Osteoblast (primary cell): ENCODE data around the gene DMRTB1. TPM values are rescaled to one million over a fixed set of nuclear protein-coding genes. Genes with fewer than 3 reads are reported as not detected.
A peak's percentile ranks its signal among the peaks of the same experiment; 100 is the strongest.

Experiments used
- DNase-seq: peaks from one replicate; pipeline ENCODE4 v3.0.0; 2011; ENCODE audit warnings: low spot score, mixed read lengths; ENCODE audit not compliant: insufficient read length; ENCODE audit errors: missing footprints
- H2AFZ ChIP-seq: 2 replicates; pipeline ENCODE4 v1.6.0; 2011; ENCODE audit warnings: mild to moderate bottlenecking, low read length
- H3K27ac ChIP-seq: 2 replicates; pipeline ENCODE4 v1.5.1; 2011; ENCODE audit warnings: mild to moderate bottlenecking, low read depth, low read length, moderate library complexity
- H3K27me3 ChIP-seq: 2 replicates; pipeline ENCODE4 v1.6.0; 2012; ENCODE audit warnings: mild to moderate bottlenecking, control low read depth, inconsistent platforms, low read length, moderate library complexity; ENCODE audit not compliant: insufficient read depth
- H3K36me3 ChIP-seq: 2 replicates; pipeline ENCODE4 v1.5.1; 2011; ENCODE audit warnings: mild to moderate bottlenecking, low read length, control low read depth, moderate library complexity; ENCODE audit not compliant: insufficient read depth
- H3K4me1 ChIP-seq: 2 replicates; pipeline ENCODE4 v1.5.1; 2011; ENCODE audit warnings: mild to moderate bottlenecking, low read length, control low read depth, moderate library complexity; ENCODE audit not compliant: insufficient read depth
- H3K4me2 ChIP-seq: 2 replicates; pipeline ENCODE4 v1.6.0; 2011; ENCODE audit warnings: mild to moderate bottlenecking, low read length; ENCODE audit not compliant: insufficient read depth
- H3K4me3 ChIP-seq: fragments of 200-600 bp; sonication (generic); 3 replicates; pipeline ENCODE4 v1.5.1; 2012; ENCODE audit warnings: mild to moderate bottlenecking, low read length, inconsistent platforms; ENCODE audit not compliant: insufficient read depth
- H3K79me2 ChIP-seq: 2 replicates; pipeline ENCODE4 v1.6.0; 2012; ENCODE audit warnings: mild to moderate bottlenecking, low read length, control low read depth, inconsistent platforms; ENCODE audit not compliant: insufficient read depth
- H3K9me3 ChIP-seq: 2 replicates; pipeline ENCODE4 v1.5.1; 2011; ENCODE audit warnings: low read depth, low read length, control low read depth
- H4K20me1 ChIP-seq: 2 replicates; pipeline ENCODE4 v1.6.0; 2012; ENCODE audit warnings: mild to moderate bottlenecking, low read length, control low read depth; ENCODE audit not compliant: insufficient read depth
- total RNA-seq: library from RNA; depleted of rRNA; stranded (reverse); fragments of >200 nt; gene quantifications from 2 replicates; pipeline ENCODE4 v1.2.3, GENCODE V29; 2012
- TF ChIP-seq, protein P1 (sequence below): IDR thresholded peaks from 2 replicates; pipeline ENCODE4 v1.5.1; 2011; ENCODE audit warnings: mild to moderate bottlenecking, low read depth, low read length, moderate library complexity; ENCODE audit errors: extremely low read depth

Gene DMRTB1
- total RNA-seq, 1 donor, result not detected

DNA sequence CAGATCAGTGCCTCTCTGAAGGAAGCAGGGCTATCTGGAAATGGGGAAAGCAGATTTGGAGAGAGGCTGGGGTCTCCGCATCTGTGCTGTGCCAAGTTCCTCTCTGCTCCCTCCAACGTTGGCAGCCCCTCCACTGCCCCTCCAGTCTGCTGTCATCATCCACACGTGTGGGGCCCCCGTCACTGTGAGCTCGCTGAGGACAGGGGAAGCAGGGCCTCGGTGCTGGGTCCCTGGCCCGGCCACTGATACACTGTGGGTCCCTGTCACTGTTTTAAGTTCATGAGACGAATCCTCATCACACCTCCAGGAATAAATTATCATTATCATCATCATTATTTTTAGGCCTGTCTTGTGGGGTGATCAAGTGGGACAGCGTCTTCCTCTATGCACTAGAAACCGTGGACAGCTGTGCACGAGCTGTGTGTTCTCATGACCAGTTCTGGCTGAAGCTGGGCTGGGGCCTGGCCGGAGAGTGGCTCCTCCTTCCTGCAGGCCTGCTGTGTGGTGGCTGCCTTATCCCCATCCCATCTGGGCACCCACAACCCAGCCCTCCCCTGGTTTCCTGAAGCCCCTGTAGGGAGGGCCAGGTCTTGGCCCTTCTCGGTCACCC is 52.2 kb downstream of the DMRTB1 start:
- H4K20me1 ChIP-seq, result peaks cover 3% of the 10 kb centered on the region
- DNase-seq, result peak; percentile 92

DNA sequence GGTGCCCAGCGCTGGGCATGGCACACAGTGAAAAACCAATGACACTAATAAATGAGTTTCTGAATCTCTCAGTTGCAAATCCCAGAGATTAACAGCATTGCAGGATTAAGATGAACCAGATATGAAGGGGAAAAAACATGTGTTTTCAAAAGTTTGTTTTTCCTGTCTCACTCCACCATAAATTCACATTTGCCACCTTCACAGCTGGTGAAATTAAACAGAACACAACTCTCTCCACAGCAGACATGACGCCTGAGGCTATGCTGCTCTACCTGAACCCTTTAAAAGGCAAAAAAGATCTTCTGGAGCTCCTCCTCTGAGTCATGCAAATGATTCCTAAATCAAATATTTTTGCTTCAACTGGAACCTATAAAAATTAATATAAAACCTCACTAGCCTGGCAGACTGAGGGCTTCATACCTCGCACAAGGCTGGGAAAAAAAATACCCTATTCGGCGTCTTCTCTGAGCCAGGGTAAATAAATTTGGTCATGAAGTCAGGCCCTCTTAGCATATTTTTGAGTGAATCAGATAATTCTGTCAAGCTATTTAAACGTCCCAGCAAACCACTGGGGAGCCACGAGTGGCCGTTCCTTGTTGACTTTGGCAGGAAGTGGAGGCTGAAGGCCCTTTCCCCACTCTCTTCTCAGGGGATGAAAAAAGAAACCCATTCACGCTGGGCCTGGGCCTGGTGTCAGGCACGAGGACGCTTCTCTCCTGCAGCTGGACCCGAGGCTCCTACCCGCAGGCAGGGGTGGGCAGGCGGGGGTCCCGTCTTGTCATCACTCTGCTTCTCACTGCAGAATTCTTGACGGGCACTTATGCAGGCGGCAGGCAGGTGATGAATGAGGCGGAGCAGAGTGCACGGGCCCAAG is 53.0 kb downstream of the DMRTB1 start:
- TF ChIP-seq, protein P1, sequence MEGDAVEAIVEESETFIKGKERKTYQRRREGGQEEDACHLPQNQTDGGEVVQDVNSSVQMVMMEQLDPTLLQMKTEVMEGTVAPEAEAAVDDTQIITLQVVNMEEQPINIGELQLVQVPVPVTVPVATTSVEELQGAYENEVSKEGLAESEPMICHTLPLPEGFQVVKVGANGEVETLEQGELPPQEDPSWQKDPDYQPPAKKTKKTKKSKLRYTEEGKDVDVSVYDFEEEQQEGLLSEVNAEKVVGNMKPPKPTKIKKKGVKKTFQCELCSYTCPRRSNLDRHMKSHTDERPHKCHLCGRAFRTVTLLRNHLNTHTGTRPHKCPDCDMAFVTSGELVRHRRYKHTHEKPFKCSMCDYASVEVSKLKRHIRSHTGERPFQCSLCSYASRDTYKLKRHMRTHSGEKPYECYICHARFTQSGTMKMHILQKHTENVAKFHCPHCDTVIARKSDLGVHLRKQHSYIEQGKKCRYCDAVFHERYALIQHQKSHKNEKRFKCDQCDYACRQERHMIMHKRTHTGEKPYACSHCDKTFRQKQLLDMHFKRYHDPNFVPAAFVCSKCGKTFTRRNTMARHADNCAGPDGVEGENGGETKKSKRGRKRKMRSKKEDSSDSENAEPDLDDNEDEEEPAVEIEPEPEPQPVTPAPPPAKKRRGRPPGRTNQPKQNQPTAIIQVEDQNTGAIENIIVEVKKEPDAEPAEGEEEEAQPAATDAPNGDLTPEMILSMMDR, result no peak
- DNase-seq, result peak; percentile 99
- peaks cover 3% of the 10 kb centered on the region for H4K20me1 ChIP-seq
- peak overlapping the region; percentile 75 for H3K27ac ChIP-seq
- H3K4me2 ChIP-seq, result peak overlapping the region; percentile 45
- no peaks in the 10 kb centered on the region for H3K79me2 ChIP-seq
- no peaks in the 10 kb centered on the region for H3K9me3 ChIP-seq
- H2AFZ ChIP-seq, result no peak overlapping the region
- no peaks in the 10 kb centered on the region for H3K36me3 ChIP-seq
- H3K4me3 ChIP-seq, result no peak overlapping the region
- peaks cover 20% of the 10 kb centered on the region for H3K4me1 ChIP-seq
- peaks cover 4% of the 10 kb centered on the region for H3K27me3 ChIP-seq

More for the DNA sequence above, 52.2 kb downstream of the DMRTB1 start:
- H2AFZ ChIP-seq, result no peak overlapping the region
- TF ChIP-seq, protein P1, result no peak
- H3K4me2 ChIP-seq, result no peak overlapping the region
- no peaks in the 10 kb centered on the region for H3K9me3 ChIP-seq
- H3K4me1 ChIP-seq, result peaks cover 20% of the 10 kb centered on the region
- no peaks in the 10 kb centered on the region for H3K36me3 ChIP-seq
- H3K27ac ChIP-seq, result peak overlapping the region; percentile 75
- H3K27me3 ChIP-seq, result peaks cover 4% of the 10 kb centered on the region
- no peak overlapping the region for H3K4me3 ChIP-seq
- no peaks in the 10 kb centered on the region for H3K79me2 ChIP-seq

DNA sequence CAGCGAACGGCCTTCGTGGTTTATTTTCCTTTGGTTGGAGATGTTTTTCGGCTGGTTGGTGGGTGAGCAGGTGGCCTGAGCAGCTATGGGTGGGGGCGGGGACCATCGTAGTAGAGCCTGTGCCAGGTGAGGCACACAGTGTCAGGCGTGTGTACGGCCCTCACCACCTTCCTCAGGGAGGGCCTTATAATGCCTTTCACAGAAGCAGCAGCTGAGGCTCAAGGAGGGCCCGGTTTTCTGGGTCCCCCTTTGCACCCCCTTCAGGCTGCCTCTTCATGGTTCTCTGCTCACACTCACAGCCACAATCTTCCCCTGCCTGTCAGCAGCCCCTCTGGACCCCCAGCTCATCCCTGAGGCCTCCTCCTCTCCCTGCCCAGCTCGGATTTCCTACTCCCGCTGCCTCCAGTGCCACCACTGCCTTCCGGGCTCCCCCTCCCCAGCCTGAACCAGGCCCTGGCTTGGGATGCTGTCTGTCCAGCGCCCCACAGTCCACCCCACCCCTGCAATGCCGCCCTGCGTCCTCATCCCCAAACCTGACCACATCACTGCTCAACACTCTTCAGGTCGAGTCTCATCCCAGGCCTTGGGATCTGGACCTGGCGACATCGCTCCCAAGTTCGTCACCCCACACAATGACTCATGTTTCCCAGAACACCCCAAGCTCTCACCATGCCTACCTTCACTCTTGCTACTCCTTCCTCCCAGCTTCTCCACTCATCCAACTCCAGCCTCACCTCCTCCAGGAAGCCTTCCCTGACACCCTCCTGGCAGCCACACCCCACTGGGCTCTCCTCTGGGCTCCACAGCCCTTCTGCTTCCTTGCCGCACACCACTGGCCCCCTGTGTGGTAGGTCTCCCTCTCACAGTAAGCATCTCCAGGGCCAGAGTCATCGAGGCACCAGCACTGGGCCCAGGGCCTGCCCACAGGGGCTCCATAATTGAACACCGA is 53.9 kb downstream of the DMRTB1 start:
- peaks cover 4% of the 10 kb centered on the region for H3K27me3 ChIP-seq
- H3K4me3 ChIP-seq, result no peak overlapping the region
- peaks cover 3% of the 10 kb centered on the region for H4K20me1 ChIP-seq
- no peaks in the 10 kb centered on the region for H3K79me2 ChIP-seq
- H3K4me2 ChIP-seq, result peak overlapping the region; percentile 45
- H3K36me3 ChIP-seq, result no peaks in the 10 kb centered on the region
- TF ChIP-seq, protein P1, result no peak
- peak overlapping the region; percentile 75 for H3K27ac ChIP-seq
- peak; percentile 86 for DNase-seq
- no peaks in the 10 kb centered on the region for H3K9me3 ChIP-seq
- peaks cover 20% of the 10 kb centered on the region for H3K4me1 ChIP-seq
- H2AFZ ChIP-seq, result no peak overlapping the region
